GM10248 (cell line): ENCODE measurements around the gene NLRC5.

ENCODE experiments used
- CTCF ChIA-PET: fragments of 300-600 bp; sonication (Branson Sonifier 250); formaldehyde crosslinking; extraction: SDS; loops from one replicate; lab custom pipeline; 2021; ENCODE audit warnings: antibody characterized with exemption; lab: Yijun Ruan, JAX
- POLR2A ChIA-PET: fragments of 350-650 bp; sonication (Branson Sonifier 250); formaldehyde crosslinking; extraction: SDS; loops from one replicate; lab custom pipeline; 2020; ENCODE audit warnings: antibody characterized with exemption; lab: Yijun Ruan, JAX
- DNase-seq: peaks from one replicate; pipeline ENCODE4 v3.0.0; 2012; ENCODE audit errors: extremely low spot score
- TF ChIP-seq, protein P1 (sequence below): IDR thresholded peaks from 2 replicates; pipeline ENCODE4 v1.5.1; 2012; ENCODE audit warnings: mild to moderate bottlenecking, low read depth; ENCODE audit errors: extremely low read depth, missing control alignments, control extremely low read depth

The NLRC5 gene

DNA sequence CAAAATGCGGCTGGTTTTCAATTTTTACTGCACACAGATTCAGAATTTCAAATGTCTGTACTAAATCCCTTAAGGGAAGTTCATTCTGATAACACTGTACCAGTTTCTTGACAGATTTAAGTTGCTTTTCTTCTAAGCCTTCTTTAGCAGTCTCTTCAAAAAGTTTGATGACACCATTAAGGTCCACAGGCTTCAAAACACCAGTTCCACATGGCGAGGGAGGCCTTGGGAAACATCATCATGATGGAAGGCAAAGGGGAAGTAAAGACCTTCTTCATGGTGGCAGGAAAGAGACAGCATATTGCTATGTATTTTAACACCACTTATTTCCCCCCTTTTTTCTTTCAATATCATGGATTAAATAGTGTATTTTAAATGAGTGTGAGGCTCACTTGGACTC, 24.5 kb downstream of the NLRC5 start:
- ChIA-PET POLR2A (no interaction called here), CTCF (no interaction called here)
- TF ChIP-seq, protein P1, sequence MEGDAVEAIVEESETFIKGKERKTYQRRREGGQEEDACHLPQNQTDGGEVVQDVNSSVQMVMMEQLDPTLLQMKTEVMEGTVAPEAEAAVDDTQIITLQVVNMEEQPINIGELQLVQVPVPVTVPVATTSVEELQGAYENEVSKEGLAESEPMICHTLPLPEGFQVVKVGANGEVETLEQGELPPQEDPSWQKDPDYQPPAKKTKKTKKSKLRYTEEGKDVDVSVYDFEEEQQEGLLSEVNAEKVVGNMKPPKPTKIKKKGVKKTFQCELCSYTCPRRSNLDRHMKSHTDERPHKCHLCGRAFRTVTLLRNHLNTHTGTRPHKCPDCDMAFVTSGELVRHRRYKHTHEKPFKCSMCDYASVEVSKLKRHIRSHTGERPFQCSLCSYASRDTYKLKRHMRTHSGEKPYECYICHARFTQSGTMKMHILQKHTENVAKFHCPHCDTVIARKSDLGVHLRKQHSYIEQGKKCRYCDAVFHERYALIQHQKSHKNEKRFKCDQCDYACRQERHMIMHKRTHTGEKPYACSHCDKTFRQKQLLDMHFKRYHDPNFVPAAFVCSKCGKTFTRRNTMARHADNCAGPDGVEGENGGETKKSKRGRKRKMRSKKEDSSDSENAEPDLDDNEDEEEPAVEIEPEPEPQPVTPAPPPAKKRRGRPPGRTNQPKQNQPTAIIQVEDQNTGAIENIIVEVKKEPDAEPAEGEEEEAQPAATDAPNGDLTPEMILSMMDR, result no peak
- DNase-seq, result no peak

DNA sequence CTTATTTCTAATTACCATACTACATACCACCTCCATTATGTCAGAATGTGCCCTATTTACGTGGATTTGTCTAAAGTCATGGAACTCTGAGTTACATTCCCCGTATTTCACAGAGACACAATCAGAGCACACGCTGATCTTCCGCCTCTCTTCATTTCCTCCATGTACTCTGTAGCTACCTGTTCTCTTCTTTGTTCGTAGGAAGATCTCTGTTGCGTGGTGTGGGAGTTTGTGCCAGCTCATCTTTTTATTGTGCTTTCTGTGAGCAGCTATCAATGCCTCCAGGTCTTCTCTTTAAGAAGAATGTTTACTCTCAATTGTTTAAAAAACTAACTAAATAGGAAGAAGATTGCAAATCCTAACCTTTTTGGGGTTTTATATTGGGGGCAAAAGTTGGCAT, 26.9 kb downstream of the NLRC5 start:
- TF ChIP-seq, protein P1, result no peak
- CTCF ChIA-PET, result interaction anchor here (0.9 to 1.9 kb wide), 2 partner anchors 17 to 52 kb away, joined by 3 to 5 read pairs; no protein-coding TSS in a partner anchor
- POLR2A ChIA-PET, result no interaction called here

DNA sequence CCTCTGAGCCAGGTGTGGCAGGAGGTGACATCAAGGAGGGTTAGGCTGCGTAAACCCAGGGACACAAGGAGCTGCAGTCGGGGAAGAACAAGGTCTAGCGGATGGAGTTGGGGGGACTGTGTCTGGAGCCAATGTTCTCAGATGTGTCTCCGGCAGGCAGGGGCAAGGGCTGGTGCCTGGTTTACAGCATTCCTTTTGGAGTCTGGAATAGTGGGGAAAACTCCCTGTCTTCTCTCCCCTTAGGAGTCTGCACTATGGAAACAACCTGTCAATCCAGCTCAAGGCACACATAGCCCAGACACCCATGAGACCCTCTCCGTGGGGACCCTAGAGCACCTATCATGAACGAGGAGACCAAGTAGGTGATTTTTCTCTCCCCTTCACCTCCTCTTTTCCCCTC, 27.5 kb downstream of the NLRC5 start:
- CTCF ChIA-PET, result interaction anchor here (0.9 to 1.9 kb wide), 3 partner anchors 10 to 53 kb away, joined by 3 to 5 read pairs (median 3); no protein-coding TSS in a partner anchor
- POLR2A ChIA-PET, result no interaction called here

More for the DNA sequence above, 26.9 kb downstream of the NLRC5 start:
- no peak for DNase-seq

DNA sequence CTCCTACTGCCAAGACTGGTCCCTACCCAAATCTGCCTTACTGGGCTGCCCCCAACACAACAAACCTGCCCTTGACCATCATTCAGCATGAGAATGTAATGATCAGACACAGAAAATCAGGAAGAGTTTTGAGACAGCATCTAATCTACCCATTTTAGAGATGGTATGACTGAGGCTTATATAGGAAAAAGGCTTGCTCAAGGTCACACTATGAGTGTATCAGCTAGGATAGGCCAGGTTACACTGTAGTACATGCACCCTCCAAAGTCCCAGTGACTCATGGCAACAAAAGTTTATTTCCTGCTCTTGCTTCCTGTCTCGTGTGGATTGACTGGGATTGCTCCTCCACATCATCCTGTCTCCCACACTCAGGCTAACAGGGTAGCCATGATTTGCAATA, 27.9 kb downstream of the NLRC5 start:
- DNase-seq, result no peak

More for the DNA sequence above, 27.5 kb downstream of the NLRC5 start:
- TF ChIP-seq, protein P1, result no peak
- DNase-seq, result no peak

DNA sequence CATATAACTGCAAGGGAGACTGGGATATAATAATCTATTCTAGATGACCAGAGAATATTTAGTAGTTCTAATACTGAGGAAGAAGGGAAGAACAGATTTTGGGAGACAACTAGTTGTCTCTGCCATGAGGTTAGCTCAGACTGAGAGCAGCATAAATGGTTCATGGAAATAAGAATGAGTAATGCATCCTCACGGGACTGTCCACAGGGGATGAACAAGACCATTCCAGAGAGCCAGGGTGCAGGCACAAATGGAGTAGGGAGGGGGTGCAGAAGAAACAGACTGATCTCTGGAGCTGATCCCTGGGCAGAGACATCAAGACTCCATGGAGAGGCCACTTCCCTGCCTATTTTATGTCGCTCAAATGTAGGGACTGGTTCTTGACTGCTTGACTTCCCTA, 30.4 kb downstream of the NLRC5 start:
- TF ChIP-seq, protein P1, result no peak
- ChIA-PET POLR2A (no interaction called here), CTCF (interaction anchor here (0.7 to 1.6 kb wide), 9 partner anchors 12 to 83 kb away, joined by 3 to 5 read pairs (median 4); no protein-coding TSS in a partner anchor)
- DNase-seq, result no peak

More for the DNA sequence above, 27.9 kb downstream of the NLRC5 start:
- CTCF ChIA-PET, result interaction anchor here (1.1 to 1.9 kb wide), 2 partner anchors 9 to 53 kb away, joined by 3 to 5 read pairs; no protein-coding TSS in a partner anchor
- TF ChIP-seq, protein P1, result no peak
- POLR2A ChIA-PET, result no interaction called here

DNA sequence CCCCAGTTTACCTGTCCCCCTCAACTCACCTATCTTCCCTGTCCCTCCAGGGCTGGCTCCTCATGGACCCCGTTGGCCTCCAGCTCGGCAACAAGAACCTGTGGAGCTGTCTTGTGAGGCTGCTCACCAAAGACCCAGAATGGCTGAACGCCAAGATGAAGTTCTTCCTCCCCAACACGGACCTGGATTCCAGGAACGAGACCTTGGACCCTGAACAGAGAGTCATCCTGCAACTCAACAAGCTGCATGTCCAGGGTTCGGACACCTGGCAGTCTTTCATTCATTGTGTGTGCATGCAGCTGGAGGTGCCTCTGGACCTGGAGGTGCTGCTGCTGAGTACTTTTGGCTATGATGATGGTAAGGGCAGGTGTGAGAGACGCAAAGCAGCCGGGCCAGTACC, 31.3 kb downstream of the NLRC5 start:
- ChIA-PET CTCF (interaction anchor here (1.0 to 7.3 kb wide), 7 partner anchors 11 to 84 kb away, joined by 3 to 38 read pairs (median 4); no protein-coding TSS in a partner anchor), POLR2A (no interaction called here)
- TF ChIP-seq, protein P1, result no peak
- DNase-seq, result no peak
